Mesothelial cell of epicardium (in vitro differentiated cells): Measurements from ENCODE around the gene POP5. TPM values are rescaled to one million over a fixed set of nuclear protein-coding genes. Genes with fewer than 3 reads are reported as not detected.

Experiments
- DNase-seq, 2 experiments: peaks; one replicate each; pipeline ENCODE4 v3.0.0; 2021; ENCODE audit warnings: low spot score in 2 of 2; ENCODE audit not compliant: unreplicated experiment in 2 of 2
- H3K27ac Mint-ChIP-seq: 2 replicates; pipeline ENCODE4 v1.8.0; 2021; ENCODE audit warnings: mixed read lengths
- H3K27me3 Mint-ChIP-seq: 2 replicates; pipeline ENCODE4 v1.8.0; 2021; ENCODE audit warnings: low read depth, mixed read lengths
- H3K36me3 Mint-ChIP-seq: 2 replicates; pipeline ENCODE4 v1.8.0; 2021; ENCODE audit warnings: mixed read lengths
- H3K4me1 Mint-ChIP-seq: 2 replicates; pipeline ENCODE4 v1.8.0; 2021; ENCODE audit warnings: mixed read lengths
- H3K4me3 Mint-ChIP-seq: 2 replicates; pipeline ENCODE4 v1.8.0; 2021; ENCODE audit warnings: mild to moderate bottlenecking, moderate library complexity, mixed read lengths
- H3K9me3 Mint-ChIP-seq: 2 replicates; pipeline ENCODE4 v1.8.0; 2021; ENCODE audit warnings: mixed read lengths
- CTCF ChIP-seq: fragments of 200-600 bp; sonication (generic); IDR thresholded peaks from one replicate; pipeline ENCODE4 v1.5.0; 2021; ENCODE audit warnings: antibody characterized with exemption; ENCODE audit not compliant: unreplicated experiment
- total RNA-seq: library from RNA; stranded (reverse); gene quantifications from 3 replicates; pipeline ENCODE4 v1.2.1, GENCODE V29; 2021

The POP5 gene
- total RNA-seq, 1 donor from 2014 or later, result 38.6 TPM

GRCh38 chr12:120546050-120546386 lies 35.2 kb downstream of the POP5 start:
- Mint-ChIP-seq H3K27ac (no peak overlapping the region), H3K4me3 (no peak overlapping the region), H3K27me3 (no peaks in the 10 kb centered on the region), H3K4me1 (peaks cover 3% of the 10 kb centered on the region), H3K9me3 (no peaks in the 10 kb centered on the region), H3K36me3 (peaks cover 9% of the 10 kb centered on the region)
- DNase-seq, result no peak
- TF ChIP-seq CTCF, result no peak

DNA sequence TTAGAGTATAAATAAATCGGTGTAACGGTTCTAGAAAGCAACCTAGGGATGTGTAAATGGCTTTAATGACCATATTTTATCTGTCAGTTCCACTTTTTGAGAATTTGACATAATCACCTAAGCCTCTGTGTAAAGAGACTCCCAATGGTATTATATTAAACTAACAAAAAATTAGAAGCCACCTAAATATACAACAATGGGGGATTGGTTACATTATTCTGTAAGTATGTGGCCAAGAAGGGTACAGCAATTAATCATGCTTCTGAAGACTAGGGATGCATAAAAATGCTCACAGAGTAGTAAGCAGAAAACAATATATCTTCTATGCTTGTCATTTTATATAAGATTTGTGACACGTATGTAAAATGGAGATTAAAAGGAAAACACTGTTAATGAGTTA lies 36.5 kb downstream of the POP5 start:
- Mint-ChIP-seq H3K27me3 (no peaks in the 10 kb centered on the region), H3K4me3 (no peak overlapping the region), H3K9me3 (no peaks in the 10 kb centered on the region), H3K36me3 (peaks cover 10% of the 10 kb centered on the region), H3K4me1 (peaks cover 8% of the 10 kb centered on the region), H3K27ac (no peak overlapping the region)
- TF ChIP-seq CTCF, result no peak
- DNase-seq, result no peak

- DNase-seq, result no peak
- H3K27ac Mint-ChIP-seq, result no peak overlapping the region
- no peak overlapping the region for H3K4me3 Mint-ChIP-seq
- H3K27me3 Mint-ChIP-seq, result no peaks in the 10 kb centered on the region
- peaks cover 32% of the 10 kb centered on the region for H3K4me1 Mint-ChIP-seq
- TF ChIP-seq CTCF, result no peak
- peaks cover 10% of the 10 kb centered on the region for H3K36me3 Mint-ChIP-seq
- H3K9me3 Mint-ChIP-seq, result no peaks in the 10 kb centered on the region
Measured at GRCh38 chr12:120542166-120542565, 39.0 kb downstream of the POP5 start.

GRCh38 chr12:120540445-120540844 lies 40.8 kb downstream of the POP5 start:
- DNase-seq, result no peak
- H3K27me3 Mint-ChIP-seq, result no peaks in the 10 kb centered on the region
- TF ChIP-seq CTCF, result no peak
- H3K27ac Mint-ChIP-seq, result peak overlapping the region; percentile 86
- no peaks in the 10 kb centered on the region for H3K9me3 Mint-ChIP-seq
- peaks cover 3% of the 10 kb centered on the region for H3K36me3 Mint-ChIP-seq
- H3K4me1 Mint-ChIP-seq, result peaks cover 44% of the 10 kb centered on the region
- H3K4me3 Mint-ChIP-seq, result no peak overlapping the region

- H3K9me3 Mint-ChIP-seq, result no peaks in the 10 kb centered on the region
- H3K4me3 Mint-ChIP-seq, result no peak overlapping the region
- DNase-seq, result no peak
- H3K27ac Mint-ChIP-seq, result peak overlapping the region; percentile 84
- peaks cover 3% of the 10 kb centered on the region for H3K36me3 Mint-ChIP-seq
- no peak for TF ChIP-seq CTCF
- H3K4me1 Mint-ChIP-seq, result peaks cover 47% of the 10 kb centered on the region
- H3K27me3 Mint-ChIP-seq, result no peaks in the 10 kb centered on the region
Measured at GRCh38 chr12:120539303-120539702, 41.9 kb downstream of the POP5 start.
